Caco-2 (cell line): ENCODE data around the gene CEP131. TPM values are rescaled to one million over a fixed set of nuclear protein-coding genes. Genes with fewer than 3 reads are reported as not detected.

ENCODE experiments used
- BruUV-seq: library from RNA; stranded (reverse); fragments of 400-500 nt; replicated peaks from 2 replicates; lab custom pipeline; 2021; lab: Mats Ljungman, UMichigan
- CTCF ChIA-PET: fragments of 300-600 bp; sonication (Branson Sonifier 250); formaldehyde crosslinking; loops from one replicate; lab custom pipeline; 2022; ENCODE audit warnings: antibody characterized with exemption; lab: Charles Lee
- POLR2A ChIA-PET: fragments of 300-600 bp; sonication (Branson Sonifier 250); formaldehyde crosslinking; loops from one replicate; lab custom pipeline; 2022; ENCODE audit warnings: antibody characterized with exemption; lab: Charles Lee
- DNase-seq, 2 experiments: peaks; one replicate each; pipeline versions ENCODE4 v3.0.0 to v3.0.0-alpha.2; 2020 to 2022
- H3K27me3 ChIP-seq: replicated peaks from 2 replicates; pipeline ENCODE4 v1.6.0; 2011; ENCODE audit warnings: low read length; ENCODE audit not compliant: control insufficient read depth, insufficient read depth
- H3K36me3 ChIP-seq: 2 replicates; pipeline ENCODE4 v1.5.1; 2011; ENCODE audit warnings: low read length; ENCODE audit not compliant: control insufficient read depth, insufficient read depth
- H3K4me1 ChIP-seq: fragments of 250-450 bp; sonication (Bioruptor Pico); 2 replicates; pipeline ENCODE4 v1.5.1; 2020; ENCODE audit warnings: mild to moderate bottlenecking
- H3K4me3 ChIP-seq: 2 replicates; pipeline ENCODE4 v1.5.1; 2011; ENCODE audit warnings: low read depth, mild to moderate bottlenecking, control low read depth, low read length
- H3K9me3 ChIP-seq: fragments of 250-450 bp; sonication (Bioruptor Pico); 2 replicates; pipeline ENCODE4 v1.5.1; 2020; ENCODE audit warnings: mild to moderate bottlenecking, moderate library complexity
- H3K27ac Mint-ChIP-seq: one replicate; pipeline ENCODE4 v1.8.0; 2022; ENCODE audit warnings: mixed read lengths; ENCODE audit not compliant: unreplicated experiment
- H3K27me3 Mint-ChIP-seq: one replicate; pipeline ENCODE4 v1.8.0; 2022; ENCODE audit warnings: mixed read lengths; ENCODE audit not compliant: insufficient read depth, unreplicated experiment
- H3K36me3 Mint-ChIP-seq: one replicate; pipeline ENCODE4 v1.8.0; 2022; ENCODE audit warnings: mild to moderate bottlenecking, mixed read lengths; ENCODE audit not compliant: insufficient read depth, unreplicated experiment
- H3K4me1 Mint-ChIP-seq: one replicate; pipeline ENCODE4 v1.8.0; 2022; ENCODE audit warnings: low read depth, mixed read lengths; ENCODE audit not compliant: unreplicated experiment
- H3K4me3 Mint-ChIP-seq: one replicate; pipeline ENCODE4 v1.8.0; 2022; ENCODE audit warnings: mild to moderate bottlenecking, moderate library complexity, mixed read lengths; ENCODE audit not compliant: unreplicated experiment
- H3K9me3 Mint-ChIP-seq: one replicate; pipeline ENCODE4 v1.8.0; 2022; ENCODE audit warnings: mixed read lengths; ENCODE audit not compliant: unreplicated experiment
- intact Hi-C: fragments of 100-400 bp; cut with micrococcal nuclease; formaldehyde crosslinking; loops from one replicate; pipeline ENCODE4 v1.10.0; 2022; ENCODE audit not compliant: unreplicated experiment
- total RNA-seq: library from RNA; stranded (reverse); gene quantifications from 2 replicates; pipeline ENCODE4 v1.2.3, GENCODE V29; 2022
- TF ChIP-seq, protein P1 (sequence below), 2 experiments: fragments of 200-600 bp in 1 of 2; IDR thresholded peaks; 1 replicate in 1 of 2; 2 replicates in 1 of 2; pipeline versions ENCODE4 v1.5.1 to v1.8.0; 2011 to 2022; ENCODE audit warnings: antibody characterized with exemption in 1 of 2, control low read depth in 1 of 2, inconsistent platforms in 1 of 2, low read depth in 1 of 2, low read length in 1 of 2, mild to moderate bottlenecking in 1 of 2, moderate library complexity in 1 of 2; ENCODE audit not compliant: insufficient read depth in 1 of 2, severe bottlenecking in 1 of 2, unreplicated experiment in 1 of 2

Gene CEP131
- total RNA-seq, 1 experiment from 2014 or later = 28.4 TPM

DNA sequence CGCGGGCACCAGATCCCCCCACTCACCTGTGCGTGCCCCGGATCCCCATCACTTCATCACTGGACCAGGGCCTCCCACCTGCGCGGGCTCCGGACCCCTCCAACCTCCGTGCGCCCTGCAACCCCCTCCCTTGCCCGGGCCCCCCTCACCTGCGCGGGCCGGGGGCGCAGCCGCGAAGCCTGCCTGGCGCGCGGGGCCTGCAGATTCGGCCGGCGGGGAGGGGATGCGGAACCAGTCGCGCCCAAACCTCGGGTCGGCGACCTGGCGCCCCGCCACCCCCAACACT, 202 bp downstream of the CEP131 start:
- no peaks in the 10 kb centered on the region for H3K27me3 Mint-ChIP-seq
- no peaks in the 10 kb centered on the region for H3K9me3 Mint-ChIP-seq
- Histone ChIP-seq H3K4me1 (peaks cover 9% of the 10 kb centered on the region), H3K27me3 (no peaks in the 10 kb centered on the region), H3K36me3 (no peaks in the 10 kb centered on the region), H3K9me3 (0 out of 2 replicates have a peak, but pooled peaks cover 3% of the 10 kb centered on the region), H3K4me3 (peak overlapping the region; percentile 95)
- H3K4me1 Mint-ChIP-seq = no peaks in the 10 kb centered on the region
- H3K27ac Mint-ChIP-seq = no peak overlapping the region
- BruUV-seq = no TSS peak
- POLR2A ChIA-PET = interaction anchor here (0.5 to 1.3 kb wide), 16 partner anchors 12 to 376 kb away, joined by 3 to 34 read pairs (median 5); partner anchors contain the start of genes BAHCC1, NDUFAF8, SLC38A10 and TEPSIN
- TF ChIP-seq, protein P1, sequence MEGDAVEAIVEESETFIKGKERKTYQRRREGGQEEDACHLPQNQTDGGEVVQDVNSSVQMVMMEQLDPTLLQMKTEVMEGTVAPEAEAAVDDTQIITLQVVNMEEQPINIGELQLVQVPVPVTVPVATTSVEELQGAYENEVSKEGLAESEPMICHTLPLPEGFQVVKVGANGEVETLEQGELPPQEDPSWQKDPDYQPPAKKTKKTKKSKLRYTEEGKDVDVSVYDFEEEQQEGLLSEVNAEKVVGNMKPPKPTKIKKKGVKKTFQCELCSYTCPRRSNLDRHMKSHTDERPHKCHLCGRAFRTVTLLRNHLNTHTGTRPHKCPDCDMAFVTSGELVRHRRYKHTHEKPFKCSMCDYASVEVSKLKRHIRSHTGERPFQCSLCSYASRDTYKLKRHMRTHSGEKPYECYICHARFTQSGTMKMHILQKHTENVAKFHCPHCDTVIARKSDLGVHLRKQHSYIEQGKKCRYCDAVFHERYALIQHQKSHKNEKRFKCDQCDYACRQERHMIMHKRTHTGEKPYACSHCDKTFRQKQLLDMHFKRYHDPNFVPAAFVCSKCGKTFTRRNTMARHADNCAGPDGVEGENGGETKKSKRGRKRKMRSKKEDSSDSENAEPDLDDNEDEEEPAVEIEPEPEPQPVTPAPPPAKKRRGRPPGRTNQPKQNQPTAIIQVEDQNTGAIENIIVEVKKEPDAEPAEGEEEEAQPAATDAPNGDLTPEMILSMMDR (IDR thresholded peaks at IDR 0.05; ENCODE audit: insufficient read depth in 1 of 2, low read depth in 1 of 2, low read length in 1 of 2, severe bottlenecking in 1 of 2, unreplicated experiment in 1 of 2) = no peak
- intact Hi-C loops = loop anchor here (5.0 kb wide), 1 partner anchor 185 kb away; the partner anchor contains the start of gene BAIAP2
- DNase-seq = no peak
- CTCF ChIA-PET = interaction anchor here (0.6 to 1.3 kb wide), 16 partner anchors 11 to 490 kb away, joined by 3 to 9 read pairs (median 4); partner anchors contain the start of genes BAHCC1, CHMP6, NDUFAF8 and TEPSIN
- H3K4me3 Mint-ChIP-seq = peak overlapping the region; percentile 80
- peaks cover 10% of the 10 kb centered on the region for H3K36me3 Mint-ChIP-seq

DNA sequence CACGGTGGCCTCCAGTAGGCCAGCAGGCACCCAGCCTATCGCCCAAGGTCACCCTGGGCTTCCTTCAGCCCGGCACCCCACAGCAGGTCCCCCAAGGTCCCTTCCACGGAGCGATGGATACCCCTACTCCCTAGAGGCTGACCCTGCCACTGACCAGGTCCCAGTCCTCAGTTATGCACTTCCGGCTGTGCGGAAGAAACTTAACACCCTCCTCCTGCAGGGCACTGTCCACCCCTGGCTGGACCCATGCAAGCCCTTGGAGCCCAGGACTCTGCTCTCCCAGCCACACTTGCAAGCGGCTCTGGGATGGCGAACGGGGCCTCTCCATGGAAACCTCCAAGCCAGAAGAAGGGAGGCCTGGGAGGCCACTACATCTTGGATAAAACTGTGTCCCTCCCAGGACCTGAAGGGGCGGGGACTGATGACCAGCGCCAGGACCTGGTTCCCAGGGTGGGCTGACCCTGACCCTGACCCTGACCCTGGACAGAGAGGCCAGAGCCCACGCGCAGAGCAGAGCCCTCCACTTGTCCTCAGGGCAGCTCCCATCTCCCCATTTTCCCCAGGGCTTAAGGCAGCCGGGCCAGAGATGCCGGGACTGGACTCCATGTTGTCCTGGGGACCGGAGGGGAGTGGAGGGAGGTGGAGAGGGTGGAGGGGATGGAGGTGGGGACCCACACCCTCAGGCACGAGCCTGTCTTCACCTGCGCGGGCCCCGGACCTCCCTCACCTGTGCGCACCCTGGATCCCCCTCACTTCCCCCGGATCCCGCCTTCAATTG, 734 bp downstream of the CEP131 start:
- no peaks in the 10 kb centered on the region for H3K27me3 ChIP-seq
- no peaks in the 10 kb centered on the region for H3K9me3 Mint-ChIP-seq
- CTCF ChIA-PET = interaction anchor here (0.6 to 1.3 kb wide), 14 partner anchors 12 to 490 kb away, joined by 3 to 9 read pairs (median 4); partner anchors contain the start of genes BAHCC1, CHMP6, NDUFAF8 and TEPSIN
- H3K27me3 Mint-ChIP-seq = no peaks in the 10 kb centered on the region
- H3K4me1 ChIP-seq = peaks cover 9% of the 10 kb centered on the region
- H3K9me3 ChIP-seq = 0 out of 2 replicates have a peak, but pooled peaks cover 1% of the 10 kb centered on the region
- H3K36me3 ChIP-seq = no peaks in the 10 kb centered on the region
- H3K4me3 ChIP-seq = peak overlapping the region; percentile 95
- H3K27ac Mint-ChIP-seq = no peak overlapping the region
- intact Hi-C loops = loop anchor here (5.0 kb wide), 1 partner anchor 185 kb away; the partner anchor contains the start of gene BAIAP2
- H3K4me1 Mint-ChIP-seq = no peaks in the 10 kb centered on the region
- no TSS peak for BruUV-seq
- no peak for DNase-seq
- peaks cover 10% of the 10 kb centered on the region for H3K36me3 Mint-ChIP-seq
- POLR2A ChIA-PET = interaction anchor here (0.6 to 1.3 kb wide), 9 partner anchors 13 to 376 kb away, joined by 4 to 34 read pairs (median 6); partner anchors contain the start of genes BAHCC1, NDUFAF8, SLC38A10 and TEPSIN
- TF ChIP-seq, protein P1 (IDR thresholded peaks at IDR 0.05; ENCODE audit: insufficient read depth in 1 of 2, low read depth in 1 of 2, low read length in 1 of 2, severe bottlenecking in 1 of 2, unreplicated experiment in 1 of 2) = no peak
- H3K4me3 Mint-ChIP-seq = peak overlapping the region; percentile 80

DNA sequence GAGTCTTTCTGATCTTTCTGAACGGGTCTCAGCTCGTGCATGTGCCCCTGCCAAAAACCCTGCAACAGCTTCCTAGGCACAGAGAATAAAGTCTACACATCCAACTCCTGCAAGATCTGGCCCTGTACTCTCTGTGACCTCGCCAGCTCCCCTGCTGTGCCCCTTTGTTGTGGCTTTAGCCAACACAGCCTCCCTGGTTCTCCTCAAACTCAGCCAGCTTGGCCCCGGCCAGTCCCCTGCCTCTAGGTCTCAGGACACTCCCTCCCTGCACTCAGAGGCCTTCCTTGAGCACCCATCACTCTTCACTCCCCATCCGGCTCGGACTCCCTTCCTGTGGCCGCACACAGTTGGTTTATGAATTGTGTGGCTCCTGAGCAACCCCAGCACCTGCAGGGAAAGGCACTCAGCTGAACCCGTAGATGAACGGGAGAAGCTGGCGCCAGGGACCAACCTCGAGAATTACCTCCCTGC, 1.4 kb downstream of the CEP131 start:
- H3K27ac Mint-ChIP-seq = no peak overlapping the region
- H3K4me3 ChIP-seq = no peak overlapping the region; the same call in 1 of the 2 replicates
- H3K27me3 Mint-ChIP-seq = no peaks in the 10 kb centered on the region
- intact Hi-C loops = loop anchor here (5.0 kb wide), 1 partner anchor 184 kb away; the partner anchor contains the start of gene BAIAP2
- DNase-seq = no peak
- no TSS peak for BruUV-seq
- no peaks in the 10 kb centered on the region for H3K27me3 ChIP-seq
- ChIA-PET POLR2A (interaction anchor here (0.6 kb wide), 1 partner anchor 233 kb away, joined by 3 read pairs; no protein-coding TSS in a partner anchor), CTCF (no interaction called here)
- no peaks in the 10 kb centered on the region for H3K9me3 Mint-ChIP-seq
- TF ChIP-seq, protein P1 (IDR thresholded peaks at IDR 0.05; ENCODE audit: insufficient read depth in 1 of 2, low read depth in 1 of 2, low read length in 1 of 2, severe bottlenecking in 1 of 2, unreplicated experiment in 1 of 2) = no peak
- no peaks in the 10 kb centered on the region for H3K9me3 ChIP-seq
- peaks cover 10% of the 10 kb centered on the region for H3K36me3 Mint-ChIP-seq
- peaks cover 9% of the 10 kb centered on the region for H3K4me1 ChIP-seq
- H3K4me3 Mint-ChIP-seq = peak overlapping the region; percentile 80
- H3K36me3 ChIP-seq = no peaks in the 10 kb centered on the region
- no peaks in the 10 kb centered on the region for H3K4me1 Mint-ChIP-seq
